Ramos (cell line): Measurements from ENCODE around the gene RETREG2.

ENCODE experiments used
- in situ Hi-C: fragments of 300-500 bp; cut with MboI; formaldehyde crosslinking; loops from one replicate; pipeline ENCODE4 v1.14.3; 2022; ENCODE audit warnings: low sequenced_read_pairs; ENCODE audit not compliant: unreplicated experiment

Gene RETREG2

GRCh38 chr2:219177552-219178376, at the start of gene RETREG2:
RETREG2 (plus strand) TSS chr2:219178275; CDS start chr2:219178353, 78 bp downstream.
- in situ Hi-C loops: no loop called here

DNA sequence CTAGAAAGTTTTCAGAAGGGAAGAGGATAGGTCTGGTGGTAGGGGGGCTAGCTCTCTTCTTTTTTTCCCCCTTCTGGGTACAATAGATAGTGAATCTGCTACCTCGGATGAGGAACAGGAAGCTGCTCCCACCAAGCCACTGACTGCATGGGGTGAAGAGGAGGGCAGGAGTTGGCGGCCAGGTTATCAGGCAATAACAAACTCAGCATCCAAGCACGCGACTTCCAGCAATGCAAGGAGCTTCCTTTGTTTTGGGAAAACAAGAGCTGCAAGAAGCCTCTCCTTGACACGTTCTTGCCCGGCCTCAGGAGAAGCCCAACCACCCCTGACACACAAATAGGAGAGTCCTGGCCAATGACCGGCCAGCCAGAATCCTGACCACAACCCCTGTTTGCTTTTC, 49.7 kb upstream of the RETREG2 start:
- in situ Hi-C loops: no loop called here

GRCh38 chr2:219129589-219129988, 48.5 kb upstream of the RETREG2 start:
- in situ Hi-C loops: no loop called here

- in situ Hi-C loops: no loop called here
Observed at GRCh38 chr2:219131327-219131726, 46.7 kb upstream of the RETREG2 start.

DNA sequence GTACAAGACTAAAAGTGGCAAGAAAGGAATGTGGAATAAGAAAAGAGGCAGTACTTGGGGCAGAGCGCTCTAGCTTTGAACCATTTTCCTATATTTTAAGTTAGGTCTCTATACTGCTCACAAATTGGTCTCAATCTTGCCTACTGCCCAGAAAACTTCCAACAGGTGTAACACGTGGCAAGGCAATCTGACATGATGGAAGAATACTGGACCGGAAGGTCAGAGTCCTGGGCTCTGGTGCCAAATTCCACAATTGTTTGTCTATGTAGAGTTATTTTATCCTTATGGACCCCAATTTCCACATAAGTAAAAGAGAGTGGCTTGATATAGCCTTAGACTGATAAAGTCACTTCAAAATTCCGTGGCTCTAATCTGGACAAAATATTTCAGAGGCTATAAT, 46.3 kb upstream of the RETREG2 start:
- in situ Hi-C loops: no loop called here

GRCh38 chr2:219133976-219134375, 44.1 kb upstream of the RETREG2 start:
- in situ Hi-C loops: no loop called here

- in situ Hi-C loops: no loop called here
Observed at GRCh38 chr2:219140722-219141121, 37.4 kb upstream of the RETREG2 start.

DNA sequence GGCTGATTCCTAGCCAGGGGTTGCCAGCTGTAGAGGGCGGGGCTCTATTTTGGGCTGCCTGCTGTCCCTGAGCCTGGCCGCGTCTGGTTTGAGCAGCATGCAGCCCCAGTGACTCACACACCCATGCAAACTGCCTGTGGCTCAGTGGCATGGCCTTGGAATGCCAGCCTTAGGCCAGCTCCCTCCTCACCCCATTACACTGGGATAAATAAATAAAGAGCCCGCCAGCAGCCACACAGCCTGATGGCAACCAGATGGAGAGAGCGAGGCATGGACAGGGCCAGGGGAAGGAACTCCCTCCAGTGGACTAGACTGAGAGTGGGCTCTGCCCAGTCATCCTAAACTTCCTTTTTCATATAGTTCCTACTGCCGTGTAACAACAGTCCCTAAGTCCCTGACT, 35.7 kb upstream of the RETREG2 start:
- in situ Hi-C loops: no loop called here

DNA sequence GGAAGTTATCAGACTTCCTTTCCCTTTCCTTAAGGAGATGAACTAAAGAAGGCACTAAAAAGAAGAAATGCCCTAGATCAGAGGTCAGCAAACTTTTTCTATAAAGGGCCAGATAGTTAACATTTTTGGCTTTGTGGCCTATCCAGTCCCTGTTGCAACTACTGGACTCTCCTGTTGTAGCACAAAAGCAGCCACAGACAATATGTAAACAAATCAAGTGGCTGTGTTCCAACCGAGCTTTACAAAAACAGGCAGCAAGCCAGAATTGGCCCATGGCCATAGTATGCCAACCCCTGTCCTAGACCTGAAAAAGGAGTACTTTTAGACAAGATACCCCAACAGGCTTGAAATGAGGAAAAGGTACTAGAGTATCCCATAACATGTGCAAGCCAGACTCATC, 28.4 kb upstream of the RETREG2 start:
- in situ Hi-C loops: loop anchor here (10.0 kb wide), 1 partner anchor 125 kb away; no protein-coding TSS in a partner anchor

GRCh38 chr2:219155054-219155644, 22.9 kb upstream of the RETREG2 start:
- in situ Hi-C loops: loop anchor here (10.0 kb wide), 1 partner anchor 130 kb away; no protein-coding TSS in a partner anchor

DNA sequence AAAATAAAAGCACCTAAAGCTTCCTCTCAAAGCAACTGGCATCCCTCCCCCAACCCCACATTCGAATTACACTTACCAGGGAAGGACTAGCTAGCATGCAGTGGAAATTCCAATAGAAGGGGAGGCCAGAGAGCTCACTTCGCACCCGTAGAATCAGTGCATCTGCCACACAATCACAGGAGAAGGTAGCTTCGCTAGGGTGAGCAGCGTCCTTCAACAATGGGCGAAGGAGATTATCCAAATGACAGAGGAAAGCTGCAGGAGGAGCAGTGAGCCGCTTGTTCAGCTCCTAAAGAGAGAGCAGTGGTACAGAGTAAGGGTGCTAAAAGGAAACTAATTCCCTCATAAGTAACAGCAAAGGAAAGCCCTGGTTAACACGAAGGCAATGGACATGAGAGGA, 20.7 kb upstream of the RETREG2 start:
- in situ Hi-C loops: loop anchor here (10.0 kb wide), 1 partner anchor 133 kb away; no protein-coding TSS in a partner anchor

DNA sequence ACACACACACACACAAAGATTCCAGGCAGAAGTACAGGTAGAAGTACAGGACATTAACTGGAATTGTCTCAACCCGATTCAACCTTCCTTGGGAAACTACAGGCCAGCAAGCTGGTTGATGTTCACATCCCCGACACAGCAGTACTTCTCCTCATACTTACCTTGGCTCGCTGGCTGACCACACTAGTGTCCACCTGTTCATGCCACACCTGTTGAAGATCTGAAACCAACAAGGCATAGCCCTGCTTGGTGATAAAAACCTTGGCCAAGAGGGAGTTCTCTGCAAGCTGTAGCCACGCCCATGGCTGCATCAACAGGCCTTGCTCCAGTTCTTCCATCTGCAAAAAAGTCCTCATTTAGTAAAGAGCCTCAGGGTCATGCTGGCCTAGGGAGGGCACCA, 20.1 kb upstream of the RETREG2 start:
- in situ Hi-C loops: loop anchor here (10.0 kb wide), 1 partner anchor 133 kb away; no protein-coding TSS in a partner anchor

DNA sequence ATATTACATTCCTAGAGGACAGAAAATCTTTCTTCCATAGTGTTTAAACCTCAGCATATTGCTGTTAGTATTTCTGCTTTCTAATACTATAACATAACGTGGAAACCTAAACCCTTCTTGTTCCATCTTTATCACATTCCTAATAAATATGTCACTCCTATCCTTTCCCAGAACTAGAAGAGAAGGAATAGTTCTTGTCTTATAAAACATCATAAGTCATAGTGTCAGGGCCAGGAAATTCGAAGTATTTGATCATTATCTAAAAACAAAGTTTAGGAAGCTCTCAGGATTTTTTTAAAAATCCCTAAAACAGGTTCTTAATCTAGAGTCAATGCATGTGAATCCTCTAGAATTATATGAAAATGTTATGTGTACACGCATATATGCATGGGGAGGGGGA, 19.5 kb upstream of the RETREG2 start:
- in situ Hi-C loops: loop anchor here (10.0 kb wide), 1 partner anchor 134 kb away; no protein-coding TSS in a partner anchor

DNA sequence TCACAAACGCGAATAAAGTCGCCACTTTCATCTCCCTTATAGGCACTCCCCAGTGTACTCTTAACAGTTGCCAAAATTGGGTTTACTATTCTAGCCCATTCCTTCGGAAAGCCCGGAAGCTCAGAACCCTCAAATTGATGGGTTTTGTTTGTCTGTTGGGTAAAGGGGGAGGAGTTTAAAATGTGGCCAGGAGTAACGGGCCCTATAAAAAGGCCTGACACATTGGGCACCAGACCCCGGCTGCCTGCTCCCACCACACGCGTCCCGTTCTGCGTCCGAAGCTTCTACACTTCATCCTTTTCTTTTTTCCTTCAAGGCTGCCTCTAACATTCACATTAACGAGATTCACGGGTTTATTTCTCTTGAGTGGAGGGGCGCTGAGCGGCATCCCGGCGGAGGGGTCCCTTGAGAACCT, 18.3 kb upstream of the RETREG2 start:
- in situ Hi-C loops: loop anchor here (5.0 to 10.0 kb wide), 2 partner anchors 135 to 138 kb away; no protein-coding TSS in a partner anchor

GRCh38 chr2:219160186-219161017, 17.7 kb upstream of the RETREG2 start, which contains the start of gene NHEJ1:
NHEJ1 (minus strand) TSS chr2:219160815; CDS start chr2:219158362, 2,453 bp downstream.
- in situ Hi-C loops: loop anchor here (5.0 kb wide), 1 partner anchor 137 kb away; no protein-coding TSS in a partner anchor

DNA sequence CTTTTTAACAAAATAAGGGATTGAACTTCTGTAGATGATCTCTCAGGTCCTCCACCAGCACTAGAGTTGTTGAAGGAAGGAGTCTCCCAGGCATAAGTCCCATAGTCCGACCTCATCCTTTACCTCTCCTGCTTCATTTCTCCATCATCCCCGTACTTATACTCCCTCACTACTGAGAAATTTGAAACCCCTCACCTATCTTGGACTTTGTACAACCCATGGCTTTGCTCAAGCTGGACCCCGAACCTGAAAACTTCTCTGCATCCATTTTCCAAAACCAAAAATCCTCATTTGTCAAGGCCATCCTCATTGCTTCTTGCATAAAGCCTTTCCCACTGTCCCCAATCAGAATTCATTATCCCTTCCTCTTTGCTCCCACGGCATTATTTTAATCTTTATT, 17.0 kb upstream of the RETREG2 start:
- in situ Hi-C loops: loop anchor here (5.0 kb wide), 1 partner anchor 136 kb away; no protein-coding TSS in a partner anchor

- in situ Hi-C loops: loop anchor here (5.0 kb wide), 1 partner anchor 134 kb away; no protein-coding TSS in a partner anchor
Observed at GRCh38 chr2:219163156-219163555, 14.9 kb upstream of the RETREG2 start.

- in situ Hi-C loops: no loop called here
Observed at GRCh38 chr2:219165058-219165911, 12.8 kb upstream of the RETREG2 start.

GRCh38 chr2:219167997-219168396, 10.1 kb upstream of the RETREG2 start:
- in situ Hi-C loops: no loop called here
